ENCODE data around the gene PPP3CA.

PPP3CA gene

GRCh38 chr4:101019941-101020401 is 327.4 kb downstream of the PPP3CA start:
- ATAC-seq (ENCODE audit: low read depth) (peak; percentile 60), DNase-seq (ENCODE audit: low spot score) (no peak)
- Histone ChIP-seq H3K36me3 (ENCODE audit: low read depth) (peaks cover 5% of the 10 kb centered on the region; the same call in 1 of the 2 replicates), H3K27ac (ENCODE audit: poor library complexity, severe bottlenecking) (peak overlapping the region; percentile 87), H3K27me3 (ENCODE audit: insufficient read depth, poor library complexity, severe bottlenecking) (no peaks in the 10 kb centered on the region), H3K9me3 (ENCODE audit: severe bottlenecking) (no peaks in the 10 kb centered on the region), H3K4me3 (ENCODE audit: severe bottlenecking) (no peak overlapping the region), H3K4me1 (ENCODE audit: insufficient read depth, poor library complexity, severe bottlenecking) (peaks cover 29% of the 10 kb centered on the region)
- no peak for TF ChIP-seq CTCF (IDR thresholded peaks at IDR 0.05; ENCODE audit: poor library complexity, severe bottlenecking)

GRCh38 chr4:101019313-101019712 is 328.0 kb downstream of the PPP3CA start:
- no peaks in the 10 kb centered on the region for H3K27me3 ChIP-seq (ENCODE audit: insufficient read depth, poor library complexity, severe bottlenecking)
- H3K36me3 ChIP-seq (ENCODE audit: low read depth) = peaks cover 5% of the 10 kb centered on the region; the same call in 1 of the 2 replicates
- TF ChIP-seq CTCF (IDR thresholded peaks at IDR 0.05; ENCODE audit: poor library complexity, severe bottlenecking) = no peak
- H3K4me1 ChIP-seq (ENCODE audit: insufficient read depth, poor library complexity, severe bottlenecking) = peaks cover 29% of the 10 kb centered on the region
- no peaks in the 10 kb centered on the region for H3K9me3 ChIP-seq (ENCODE audit: severe bottlenecking)
- no peak overlapping the region for H3K4me3 ChIP-seq (ENCODE audit: severe bottlenecking)
- H3K27ac ChIP-seq (ENCODE audit: poor library complexity, severe bottlenecking) = peak overlapping the region; percentile 87
- ATAC-seq (ENCODE audit: low read depth) = no peak
- DNase-seq (ENCODE audit: low spot score) = no peak

GRCh38 chr4:101018836-101019235 is 328.5 kb downstream of the PPP3CA start:
- ATAC-seq (ENCODE audit: low read depth) = no peak
- no peak for DNase-seq (ENCODE audit: low spot score)
- Histone ChIP-seq H3K27ac (ENCODE audit: poor library complexity, severe bottlenecking) (peak overlapping the region; percentile 87), H3K4me1 (ENCODE audit: insufficient read depth, poor library complexity, severe bottlenecking) (peaks cover 29% of the 10 kb centered on the region), H3K27me3 (ENCODE audit: insufficient read depth, poor library complexity, severe bottlenecking) (no peaks in the 10 kb centered on the region), H3K36me3 (ENCODE audit: low read depth) (peaks cover 5% of the 10 kb centered on the region; the same call in 1 of the 2 replicates), H3K9me3 (ENCODE audit: severe bottlenecking) (no peaks in the 10 kb centered on the region), H3K4me3 (ENCODE audit: severe bottlenecking) (no peak overlapping the region)
- TF ChIP-seq CTCF (IDR thresholded peaks at IDR 0.05; ENCODE audit: poor library complexity, severe bottlenecking) = no peak

GRCh38 chr4:101014417-101014816 is 332.9 kb downstream of the PPP3CA start:
- H3K36me3 ChIP-seq (ENCODE audit: low read depth) = no peaks in the 10 kb centered on the region
- H3K9me3 ChIP-seq (ENCODE audit: severe bottlenecking) = no peaks in the 10 kb centered on the region
- H3K27ac ChIP-seq (ENCODE audit: poor library complexity, severe bottlenecking) = no peak overlapping the region
- H3K4me1 ChIP-seq (ENCODE audit: insufficient read depth, poor library complexity, severe bottlenecking) = no peaks in the 10 kb centered on the region
- DNase-seq (ENCODE audit: low spot score) (no peak), ATAC-seq (ENCODE audit: low read depth) (no peak)
- H3K4me3 ChIP-seq (ENCODE audit: severe bottlenecking) = no peak overlapping the region
- TF ChIP-seq CTCF (IDR thresholded peaks at IDR 0.05; ENCODE audit: poor library complexity, severe bottlenecking) = no peak
- no peaks in the 10 kb centered on the region for H3K27me3 ChIP-seq (ENCODE audit: insufficient read depth, poor library complexity, severe bottlenecking)

- no peak for TF ChIP-seq CTCF (IDR thresholded peaks at IDR 0.05; ENCODE audit: poor library complexity, severe bottlenecking)
- no peaks in the 10 kb centered on the region for H3K9me3 ChIP-seq (ENCODE audit: severe bottlenecking)
- DNase-seq (ENCODE audit: low spot score) (no peak), ATAC-seq (ENCODE audit: low read depth) (no peak)
- no peaks in the 10 kb centered on the region for H3K36me3 ChIP-seq (ENCODE audit: low read depth)
- H3K27ac ChIP-seq (ENCODE audit: poor library complexity, severe bottlenecking) = no peak overlapping the region
- H3K4me1 ChIP-seq (ENCODE audit: insufficient read depth, poor library complexity, severe bottlenecking) = no peaks in the 10 kb centered on the region
- H3K27me3 ChIP-seq (ENCODE audit: insufficient read depth, poor library complexity, severe bottlenecking) = no peaks in the 10 kb centered on the region
- H3K4me3 ChIP-seq (ENCODE audit: severe bottlenecking) = no peak overlapping the region
Measured at GRCh38 chr4:101010987-101011386, 336.3 kb downstream of the PPP3CA start.

Data from RWPE2 (cell line).